Transverse colon (tissue), 4 donors: ENCODE measurements around the gene SCTR.

Experiments used
- EP300 ChIP-seq: sonication (generic); formaldehyde crosslinking; IDR thresholded peaks from one replicate; pipeline ENCODE4 v1.6.1; 2017; ENCODE audit warnings: antibody characterized with exemption, low read depth
- POLR2A ChIP-seq: fragments of 450-650 bp; IDR thresholded peaks from one replicate; pipeline ENCODE4 v1.6.1; 2016; ENCODE audit warnings: antibody characterized with exemption, mild to moderate bottlenecking, moderate library complexity
- POLR2AphosphoS5 ChIP-seq, 3 donors: sonication (generic); formaldehyde crosslinking; IDR thresholded peaks; one replicate each; pipeline ENCODE4 v1.6.1; 2016; ENCODE audit warnings: antibody characterized with exemption in 3 of 3
- TF ChIP-seq, protein P1 (sequence below), 5 experiments: fragments of 200-600 bp in 3 of 5; fragments of 450-650 bp in 2 of 5; sonication (generic) in 3 of 5; IDR thresholded peaks; 1 replicate in 2 of 5; 2 replicates in 3 of 5; pipeline ENCODE4 v1.5.1; 2016 to 2017; ENCODE audit warnings: antibody characterized with exemption in 5 of 5, inconsistent platforms in 3 of 5, mild to moderate bottlenecking in 2 of 5, moderate library complexity in 1 of 5

DNA sequence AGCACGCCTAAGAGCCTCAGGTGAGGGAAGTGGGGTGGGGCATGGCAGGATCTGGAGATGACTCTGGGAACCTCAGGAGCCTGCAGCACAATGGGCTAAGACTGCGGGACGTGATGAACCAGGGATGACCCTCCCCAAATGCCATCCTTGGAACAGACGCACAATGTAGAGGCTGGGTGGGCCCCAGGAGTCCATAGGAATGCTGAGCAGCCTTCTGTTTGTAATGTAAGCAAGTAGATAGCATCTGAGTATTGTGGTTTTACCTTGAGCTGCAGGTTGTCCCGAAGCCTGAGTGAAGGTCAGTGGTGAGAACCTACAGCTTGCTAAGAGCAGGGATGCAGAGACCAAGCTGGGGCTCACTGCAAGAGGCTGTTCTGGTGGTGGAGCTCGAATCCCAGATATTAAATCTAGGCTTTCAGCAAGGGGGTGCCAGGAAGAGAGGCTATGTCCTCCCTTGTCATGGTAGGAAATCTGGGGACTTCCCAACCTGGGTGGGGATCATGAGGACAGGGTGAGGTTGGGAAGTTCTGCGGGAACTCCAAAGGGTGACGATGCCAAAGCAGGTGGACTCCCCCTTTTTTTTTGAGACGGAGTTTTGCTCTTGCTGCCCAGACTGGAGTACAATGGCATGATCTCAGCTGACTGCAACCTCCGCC lies 5.8 kb downstream of the SCTR start:
- TF ChIP-seq EP300, result no peak
- TF ChIP-seq, protein P1, sequence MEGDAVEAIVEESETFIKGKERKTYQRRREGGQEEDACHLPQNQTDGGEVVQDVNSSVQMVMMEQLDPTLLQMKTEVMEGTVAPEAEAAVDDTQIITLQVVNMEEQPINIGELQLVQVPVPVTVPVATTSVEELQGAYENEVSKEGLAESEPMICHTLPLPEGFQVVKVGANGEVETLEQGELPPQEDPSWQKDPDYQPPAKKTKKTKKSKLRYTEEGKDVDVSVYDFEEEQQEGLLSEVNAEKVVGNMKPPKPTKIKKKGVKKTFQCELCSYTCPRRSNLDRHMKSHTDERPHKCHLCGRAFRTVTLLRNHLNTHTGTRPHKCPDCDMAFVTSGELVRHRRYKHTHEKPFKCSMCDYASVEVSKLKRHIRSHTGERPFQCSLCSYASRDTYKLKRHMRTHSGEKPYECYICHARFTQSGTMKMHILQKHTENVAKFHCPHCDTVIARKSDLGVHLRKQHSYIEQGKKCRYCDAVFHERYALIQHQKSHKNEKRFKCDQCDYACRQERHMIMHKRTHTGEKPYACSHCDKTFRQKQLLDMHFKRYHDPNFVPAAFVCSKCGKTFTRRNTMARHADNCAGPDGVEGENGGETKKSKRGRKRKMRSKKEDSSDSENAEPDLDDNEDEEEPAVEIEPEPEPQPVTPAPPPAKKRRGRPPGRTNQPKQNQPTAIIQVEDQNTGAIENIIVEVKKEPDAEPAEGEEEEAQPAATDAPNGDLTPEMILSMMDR (IDR thresholded peaks at IDR 0.05), result no peak
- no peak for TF ChIP-seq POLR2A
- no peak for TF ChIP-seq POLR2AphosphoS5 (IDR thresholded peaks at IDR 0.05)
